T47D (cell line): ENCODE measurements around the gene MRPL30.
A peak's percentile ranks its signal among the peaks of the same experiment; 100 is the strongest.
"Not testable (repeated sequence)": the region's sequence is repeated elsewhere in the genome, so short reads cannot be mapped to it uniquely, and the experiment has no call there.

ENCODE experiments used
- DNase-seq, 2 experiments: peaks; one replicate each; pipeline versions ENCODE4 v3.0.0 to v3.0.0-alpha.2; 2011 to 2012; ENCODE audit warnings: low read depth in 1 of 2, low spot score in 1 of 2
- JUND ChIP-seq: IDR thresholded peaks from 2 replicates; pipeline ENCODE4 v1.6.1; 2012; ENCODE audit warnings: low read depth
- in situ Hi-C: cut with HindIII; loops from 2 replicates; pipeline ENCODE4 v1.10.0; 2016; ENCODE audit warnings: low sequenced_read_pairs, low pct_unique_long_range_greater_than_20kb

MRPL30 gene

GRCh38 chr2:99198103-99198841, 17.3 kb downstream of the MRPL30 start:
- DNase-seq, result peak; percentile 4 to 77
- in situ Hi-C loops, result no loop called here

GRCh38 chr2:99200076-99200800, 19.3 kb downstream of the MRPL30 start:
- no peak for TF ChIP-seq JUND
- DNase-seq, result no peak
- in situ Hi-C loops, result no loop called here

More at GRCh38 chr2:99198103-99198841, 17.3 kb downstream of the MRPL30 start:
- TF ChIP-seq JUND, result no peak

GRCh38 chr2:99201959-99202678, 21.1 kb downstream of the MRPL30 start:
- no peak for DNase-seq
- in situ Hi-C loops, result no loop called here
- no peak for TF ChIP-seq JUND

- in situ Hi-C loops, result no loop called here
- TF ChIP-seq JUND, result no peak
- DNase-seq, result peak in 1 of 2 experiments; percentile 49
Observed at GRCh38 chr2:99205491-99205890, 24.5 kb downstream of the MRPL30 start.

GRCh38 chr2:99216096-99216495, 35.1 kb downstream of the MRPL30 start:
- no peak for DNase-seq
- in situ Hi-C loops, result no loop called here
- TF ChIP-seq JUND, result no peak

GRCh38 chr2:99217929-99218501, 37.0 kb downstream of the MRPL30 start:
- no peak for DNase-seq
- in situ Hi-C loops, result no loop called here
- TF ChIP-seq JUND, result no peak

- in situ Hi-C loops, DNase-seq: not testable (repeated sequence)
Observed at GRCh38 chr2:99233177-99233576, 52.2 kb downstream of the MRPL30 start.

- in situ Hi-C loops, result no loop called here
- DNase-seq, result no peak
- no peak for TF ChIP-seq JUND
Observed at GRCh38 chr2:99238599-99238998, 57.6 kb downstream of the MRPL30 start.

GRCh38 chr2:99240431-99240830, 59.4 kb downstream of the MRPL30 start:
- in situ Hi-C loops, result no loop called here
- no peak for DNase-seq
- TF ChIP-seq JUND, result no peak

- DNase-seq, result no peak
- TF ChIP-seq JUND, result no peak
- in situ Hi-C loops, result no loop called here
Observed at GRCh38 chr2:99242151-99242550, 61.2 kb downstream of the MRPL30 start.
